Measurements from ENCODE around the gene ATP1A3.

ATP1A3 gene

DNA sequence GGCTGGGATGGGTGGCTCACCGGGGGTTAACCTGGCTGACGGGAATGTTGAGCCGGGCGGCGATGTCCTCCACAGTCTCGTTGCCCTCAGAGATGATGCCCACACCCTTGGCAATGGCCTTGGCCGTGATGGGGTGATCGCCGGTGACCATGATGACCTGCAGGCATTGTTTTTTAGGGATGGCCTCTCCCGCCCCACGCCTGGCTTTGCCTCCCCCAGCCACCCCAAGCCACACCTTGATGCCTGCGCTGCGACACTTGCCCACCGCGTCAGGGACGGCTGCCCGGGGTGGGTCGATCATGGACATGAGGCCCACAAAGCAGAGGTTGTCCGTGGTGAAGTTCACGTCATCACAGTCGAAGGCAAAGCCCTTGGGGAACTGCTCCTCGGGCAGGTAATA is 16.1 kb downstream of the ATP1A3 start:
- Histone ChIP-seq H3K27ac (ENCODE audit: low read length) (no peak overlapping the region), H3K9me3 (ENCODE audit: control insufficient read depth, low read depth, low read length) (no peaks in the 10 kb centered on the region), H3K27me3 (ENCODE audit: control insufficient read depth, insufficient read depth, low read length) (no peaks in the 10 kb centered on the region), H3K4me1 (ENCODE audit: control insufficient read depth, low read depth, low read length) (no peaks in the 10 kb centered on the region), H3K9ac (ENCODE audit: low read length) (no peak overlapping the region), H3K4me3 (ENCODE audit: low read length) (no peak overlapping the region), H3K36me3 (ENCODE audit: control insufficient read depth, low read depth, low read length) (peaks cover 13% of the 10 kb centered on the region)

DNA sequence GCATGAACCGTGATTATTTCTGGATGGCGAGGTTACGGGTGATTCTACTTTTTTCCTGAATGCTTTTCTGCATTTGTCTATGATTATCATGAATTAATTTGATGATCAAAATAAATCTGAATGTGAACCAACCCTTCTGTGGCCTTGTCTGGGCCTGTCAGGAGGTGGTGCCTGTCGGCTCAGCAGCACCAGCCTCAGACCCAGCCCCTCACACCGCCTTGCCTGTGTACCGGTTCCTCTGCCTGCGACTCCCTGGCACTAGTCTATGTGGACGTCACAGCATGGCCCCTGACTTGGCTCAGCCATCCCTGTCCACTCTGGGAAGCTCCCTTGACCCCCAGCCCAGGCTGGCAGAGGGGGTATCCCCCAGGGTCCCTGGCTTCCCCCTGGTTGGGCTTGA is 19.4 kb downstream of the ATP1A3 start:
- no peak overlapping the region for H3K9ac ChIP-seq (ENCODE audit: low read length)
- no peak overlapping the region for H3K27ac ChIP-seq (ENCODE audit: low read length)
- H3K36me3 ChIP-seq (ENCODE audit: control insufficient read depth, low read depth, low read length), result peaks cover 7% of the 10 kb centered on the region
- H3K9me3 ChIP-seq (ENCODE audit: control insufficient read depth, low read depth, low read length), result no peaks in the 10 kb centered on the region
- H3K4me1 ChIP-seq (ENCODE audit: control insufficient read depth, low read depth, low read length), result no peaks in the 10 kb centered on the region
- no peaks in the 10 kb centered on the region for H3K27me3 ChIP-seq (ENCODE audit: control insufficient read depth, insufficient read depth, low read length)
- no peak overlapping the region for H3K4me3 ChIP-seq (ENCODE audit: low read length)

DNA sequence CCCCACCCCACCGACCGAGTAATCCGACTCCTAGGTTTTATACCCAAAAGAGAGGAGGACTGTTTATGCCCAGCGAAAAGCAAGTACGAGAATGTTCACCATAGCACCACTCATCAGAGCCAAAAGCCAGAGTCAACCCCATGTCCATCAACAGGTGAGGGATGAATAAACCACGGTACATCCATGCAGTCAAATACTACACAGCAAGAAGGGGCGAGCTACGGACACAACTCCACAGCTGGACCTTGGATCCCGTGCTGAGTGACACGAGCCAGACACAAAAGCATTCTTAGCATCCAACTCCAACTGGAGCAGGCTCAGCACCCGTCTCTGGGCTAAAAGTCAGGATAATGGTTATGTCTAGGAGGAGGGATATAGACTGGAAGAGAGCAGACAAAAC is 22.7 kb downstream of the ATP1A3 start:
- no peak overlapping the region for H3K9ac ChIP-seq (ENCODE audit: low read length)
- H3K27ac ChIP-seq (ENCODE audit: low read length), result no peak overlapping the region
- H3K27me3 ChIP-seq (ENCODE audit: control insufficient read depth, insufficient read depth, low read length), result no peaks in the 10 kb centered on the region
- H3K4me1 ChIP-seq (ENCODE audit: control insufficient read depth, low read depth, low read length), result no peaks in the 10 kb centered on the region
- no peak overlapping the region for H3K4me3 ChIP-seq (ENCODE audit: low read length)
- H3K36me3 ChIP-seq (ENCODE audit: control insufficient read depth, low read depth, low read length), result peaks cover 7% of the 10 kb centered on the region
- H3K9me3 ChIP-seq (ENCODE audit: control insufficient read depth, low read depth, low read length), result no peaks in the 10 kb centered on the region

DNA sequence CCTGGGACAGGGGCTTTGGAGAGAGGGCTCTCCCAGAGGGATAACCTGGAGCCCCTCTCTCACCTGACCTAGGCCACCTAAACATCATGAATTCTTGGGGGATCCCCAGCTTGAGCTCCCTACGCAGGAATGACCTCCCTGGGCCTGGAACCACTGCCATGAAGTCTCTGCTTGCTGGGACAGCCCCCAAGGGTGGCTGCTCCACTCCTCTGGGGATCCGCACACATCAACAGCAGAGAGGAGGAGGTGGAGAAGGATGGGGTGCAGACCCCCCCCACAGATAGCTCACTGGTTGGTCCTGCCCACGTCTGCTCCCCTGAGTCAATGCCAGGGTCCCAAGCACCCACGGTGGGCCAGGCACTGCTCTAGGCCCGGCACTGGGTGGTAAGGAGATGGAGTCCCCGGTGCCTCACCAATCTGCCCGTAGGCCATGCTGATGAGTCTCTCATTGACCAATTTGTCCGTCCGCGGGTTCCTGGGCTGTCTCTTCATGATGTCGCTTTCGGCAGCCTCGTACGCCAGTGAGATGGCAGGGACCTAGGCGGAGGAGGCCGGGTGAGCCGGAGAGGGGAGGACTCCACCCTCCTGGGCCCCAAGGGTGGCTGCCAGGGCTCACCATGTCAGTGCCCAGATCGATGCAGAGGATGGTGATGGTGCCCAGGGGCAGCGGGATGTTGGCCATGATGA is 24.1 kb downstream of the ATP1A3 start:
- H3K27me3 ChIP-seq (ENCODE audit: control insufficient read depth, insufficient read depth, low read length), result no peaks in the 10 kb centered on the region
- no peaks in the 10 kb centered on the region for H3K9me3 ChIP-seq (ENCODE audit: control insufficient read depth, low read depth, low read length)
- H3K4me1 ChIP-seq (ENCODE audit: control insufficient read depth, low read depth, low read length), result no peaks in the 10 kb centered on the region
- H3K36me3 ChIP-seq (ENCODE audit: control insufficient read depth, low read depth, low read length), result peaks cover 4% of the 10 kb centered on the region
- H3K9ac ChIP-seq (ENCODE audit: low read length), result no peak overlapping the region
- H3K27ac ChIP-seq (ENCODE audit: low read length), result no peak overlapping the region
- H3K4me3 ChIP-seq (ENCODE audit: low read length), result no peak overlapping the region

DNA sequence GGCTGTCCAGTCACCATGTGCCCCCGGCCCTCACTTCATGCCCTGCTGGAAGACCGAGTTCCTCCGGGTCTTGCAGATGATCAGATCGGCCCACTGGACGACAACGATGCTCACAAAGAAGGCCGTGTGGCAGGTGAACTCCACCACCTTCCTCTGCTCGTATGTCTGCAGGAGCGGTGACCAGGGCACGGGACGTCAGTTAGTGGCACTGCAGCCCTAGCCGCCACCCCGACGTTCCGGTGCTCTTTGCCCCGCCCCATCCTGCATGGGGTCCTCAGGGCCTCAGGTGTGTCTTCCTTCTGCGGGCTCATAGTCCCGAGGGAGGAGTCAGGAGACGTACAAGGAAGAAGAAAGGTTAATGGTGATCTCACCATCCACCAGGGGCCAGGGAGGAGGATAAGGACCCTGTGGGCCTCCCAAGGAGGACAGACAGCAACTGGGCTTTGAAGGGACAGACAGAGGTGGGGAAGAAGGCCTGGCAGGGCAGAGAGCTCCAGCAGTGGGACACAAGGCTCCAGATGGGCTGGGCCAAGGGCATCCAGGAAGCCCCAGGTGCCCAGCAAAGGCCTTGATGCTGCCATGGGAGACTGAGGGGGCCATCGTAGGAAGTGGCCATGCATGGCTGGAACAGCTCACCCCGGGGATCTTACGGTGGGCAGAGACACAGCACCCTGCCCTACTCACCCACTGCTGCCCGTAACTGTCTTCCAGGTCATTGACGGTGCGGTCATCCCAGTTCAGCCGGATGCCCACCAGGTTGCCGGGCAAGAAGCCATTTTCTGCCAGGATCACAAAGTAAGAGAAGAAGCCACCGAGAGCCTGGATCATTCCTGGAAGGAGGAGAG is 25.1 kb downstream of the ATP1A3 start:
- peaks cover 4% of the 10 kb centered on the region for H3K36me3 ChIP-seq (ENCODE audit: control insufficient read depth, low read depth, low read length)
- no peaks in the 10 kb centered on the region for H3K4me1 ChIP-seq (ENCODE audit: control insufficient read depth, low read depth, low read length)
- H3K4me3 ChIP-seq (ENCODE audit: low read length), result no peak overlapping the region
- H3K27ac ChIP-seq (ENCODE audit: low read length), result no peak overlapping the region
- no peaks in the 10 kb centered on the region for H3K27me3 ChIP-seq (ENCODE audit: control insufficient read depth, insufficient read depth, low read length)
- no peaks in the 10 kb centered on the region for H3K9me3 ChIP-seq (ENCODE audit: control insufficient read depth, low read depth, low read length)
- no peak overlapping the region for H3K9ac ChIP-seq (ENCODE audit: low read length)

DNA sequence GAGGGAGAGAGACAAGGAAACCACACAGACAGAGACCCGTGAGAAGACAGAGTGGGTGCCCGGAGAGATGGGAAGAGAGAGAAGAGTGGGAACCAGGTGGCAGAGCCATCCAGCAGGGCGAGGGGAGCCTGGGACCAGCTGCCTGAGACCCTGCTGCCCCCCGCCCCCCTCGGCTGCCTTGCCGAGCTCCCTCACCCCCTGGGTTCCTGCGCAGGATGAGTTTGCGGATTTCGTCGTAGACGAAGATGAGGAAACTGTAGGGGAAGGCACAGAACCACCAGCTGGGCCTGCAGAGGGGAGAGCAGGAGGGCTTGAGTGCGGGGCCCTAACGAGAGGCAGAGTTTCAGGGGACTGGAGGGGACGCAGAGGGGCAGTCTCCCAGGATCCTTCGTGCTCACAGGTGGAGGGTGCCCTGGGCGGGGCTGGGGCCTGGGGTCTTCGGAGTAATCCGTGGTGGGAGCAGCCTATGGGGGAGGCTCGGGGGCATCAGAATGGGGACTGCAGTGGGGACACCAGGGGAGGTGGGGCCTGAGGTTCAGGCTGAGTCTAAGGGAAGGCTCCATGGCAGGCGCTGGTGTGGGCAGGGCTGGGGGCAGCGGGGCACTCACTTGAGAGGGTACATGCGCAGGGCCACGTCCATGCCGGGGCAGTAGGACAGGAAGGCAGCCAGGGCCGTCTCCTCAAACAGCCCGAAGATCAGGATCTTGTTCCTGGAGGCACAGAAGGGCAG is 26.8 kb downstream of the ATP1A3 start:
- no peak overlapping the region for H3K27ac ChIP-seq (ENCODE audit: low read length)
- no peak overlapping the region for H3K9ac ChIP-seq (ENCODE audit: low read length)
- H3K9me3 ChIP-seq (ENCODE audit: control insufficient read depth, low read depth, low read length), result no peaks in the 10 kb centered on the region
- H3K27me3 ChIP-seq (ENCODE audit: control insufficient read depth, insufficient read depth, low read length), result no peaks in the 10 kb centered on the region
- no peaks in the 10 kb centered on the region for H3K4me1 ChIP-seq (ENCODE audit: control insufficient read depth, low read depth, low read length)
- no peaks in the 10 kb centered on the region for H3K36me3 ChIP-seq (ENCODE audit: control insufficient read depth, low read depth, low read length)
- no peak overlapping the region for H3K4me3 ChIP-seq (ENCODE audit: low read length)

DNA sequence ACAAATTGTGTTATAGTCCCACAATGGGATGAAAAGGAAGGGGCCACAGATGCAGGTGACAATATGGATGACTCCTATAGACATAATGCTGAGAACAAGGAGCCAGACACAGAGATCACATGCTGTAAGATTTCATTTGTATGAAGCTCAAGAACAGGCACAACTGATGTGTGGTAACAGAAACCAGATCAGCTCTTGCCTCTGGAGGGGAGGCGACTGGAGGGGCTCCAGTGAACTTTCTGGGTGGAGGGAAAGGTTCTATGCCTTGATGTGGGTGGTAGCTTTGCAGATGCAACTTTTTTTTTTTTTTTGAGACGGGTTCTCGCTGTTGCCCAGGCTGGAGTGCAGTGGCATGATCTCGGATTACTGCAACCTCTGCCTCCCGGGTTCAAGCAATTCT is 28.9 kb downstream of the ATP1A3 start:
- no peak overlapping the region for H3K4me3 ChIP-seq (ENCODE audit: low read length)
- H3K36me3 ChIP-seq (ENCODE audit: control insufficient read depth, low read depth, low read length), result no peaks in the 10 kb centered on the region
- no peaks in the 10 kb centered on the region for H3K9me3 ChIP-seq (ENCODE audit: control insufficient read depth, low read depth, low read length)
- H3K4me1 ChIP-seq (ENCODE audit: control insufficient read depth, low read depth, low read length), result no peaks in the 10 kb centered on the region
- H3K27ac ChIP-seq (ENCODE audit: low read length), result no peak overlapping the region
- no peaks in the 10 kb centered on the region for H3K27me3 ChIP-seq (ENCODE audit: control insufficient read depth, insufficient read depth, low read length)
- H3K9ac ChIP-seq (ENCODE audit: low read length), result no peak overlapping the region

DNA sequence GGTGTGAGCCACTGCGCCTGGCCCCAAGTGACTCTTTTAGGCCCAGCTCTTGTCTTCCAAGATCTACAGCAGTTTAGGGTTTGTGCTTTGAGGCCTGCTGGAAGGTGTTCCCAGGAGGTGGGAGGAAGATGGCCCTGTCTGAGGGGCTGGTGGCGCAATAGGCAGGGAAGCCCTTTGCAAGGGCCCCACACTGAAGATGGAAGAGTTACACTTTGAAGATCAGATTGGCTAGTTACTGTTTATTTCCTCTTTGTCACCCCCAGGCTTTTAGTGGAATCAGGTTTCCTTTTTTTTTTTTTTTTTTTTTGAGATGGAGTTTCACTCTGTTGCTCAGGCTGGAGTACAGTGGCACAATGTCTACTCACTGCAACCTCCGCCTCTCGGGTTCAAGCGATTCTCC is 33.1 kb downstream of the ATP1A3 start:
- Histone ChIP-seq H3K9me3 (ENCODE audit: control insufficient read depth, low read depth, low read length) (no peaks in the 10 kb centered on the region), H3K4me1 (ENCODE audit: control insufficient read depth, low read depth, low read length) (peaks cover 6% of the 10 kb centered on the region), H3K9ac (ENCODE audit: low read length) (no peak overlapping the region), H3K4me3 (ENCODE audit: low read length) (no peak overlapping the region), H3K36me3 (ENCODE audit: control insufficient read depth, low read depth, low read length) (no peaks in the 10 kb centered on the region), H3K27ac (ENCODE audit: low read length) (no peak overlapping the region), H3K27me3 (ENCODE audit: control insufficient read depth, insufficient read depth, low read length) (no peaks in the 10 kb centered on the region)

DNA sequence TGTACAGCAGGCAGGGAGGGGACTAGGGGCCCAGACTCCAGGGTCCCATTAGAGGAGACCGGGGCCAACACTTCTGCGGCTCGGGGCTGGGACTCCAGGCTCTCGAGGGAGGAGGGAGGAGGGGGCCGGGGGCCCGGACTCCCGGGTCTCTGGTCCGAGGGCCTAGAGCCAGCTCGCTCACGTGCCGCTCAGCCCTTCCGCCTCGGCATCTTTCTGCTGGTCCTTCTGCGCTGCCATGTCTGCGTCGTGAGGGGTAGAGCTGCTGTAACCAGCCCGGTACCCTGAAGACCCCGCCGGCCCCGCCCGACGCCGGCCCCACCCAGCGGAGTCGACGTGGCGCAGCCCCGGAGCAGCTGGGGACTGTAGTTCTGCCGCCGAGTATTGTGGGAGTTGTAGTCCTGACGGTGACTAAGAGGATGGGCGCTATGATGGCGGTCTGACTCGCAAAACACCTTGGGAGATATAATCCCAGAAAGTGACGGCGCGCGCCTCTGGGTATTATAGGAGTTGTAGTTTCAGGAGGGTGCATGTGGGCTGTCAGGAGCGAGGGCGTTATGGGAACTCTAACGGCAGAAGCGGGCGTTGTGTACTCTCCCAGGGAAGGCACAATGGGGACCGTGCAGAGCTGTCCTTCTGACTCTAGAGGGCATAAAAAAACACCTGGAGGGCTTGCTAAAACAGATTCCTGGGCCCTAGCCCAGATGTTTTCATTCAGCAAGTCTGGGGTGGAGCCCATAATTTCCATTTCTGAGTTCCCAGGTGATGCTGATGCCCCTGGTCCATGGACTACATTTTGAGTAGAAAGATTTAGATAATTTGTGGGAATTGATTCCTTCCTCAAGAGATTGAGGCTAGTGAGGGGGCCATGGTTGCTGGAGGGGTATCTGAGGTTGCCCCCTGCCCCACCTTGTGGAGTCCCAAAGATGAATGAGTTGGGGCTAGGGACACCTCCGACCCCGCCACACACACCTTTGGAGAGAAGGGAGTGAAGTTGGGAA is 34.7 kb downstream of the ATP1A3 start, which contains the start of gene RABAC1:
Gene RABAC1, minus strand, starts transcription at position 266 of the 998 bp plus-strand sequence. Its CDS starts 29 bp downstream, at position 237.
- peak within 1 kb of the TSS; percentile 77 for H3K4me3 ChIP-seq (ENCODE audit: low read length)
- no peaks in the 10 kb centered on the region for H3K9me3 ChIP-seq (ENCODE audit: control insufficient read depth, low read depth, low read length)
- H3K9ac ChIP-seq (ENCODE audit: low read length), result peak within 1 kb of the TSS; percentile 21
- no peaks in the 10 kb centered on the region for H3K36me3 ChIP-seq (ENCODE audit: control insufficient read depth, low read depth, low read length)
- H3K27ac ChIP-seq (ENCODE audit: low read length), result no peak within 1 kb of the TSS
- H3K27me3 ChIP-seq (ENCODE audit: control insufficient read depth, insufficient read depth, low read length), result no peaks in the 10 kb centered on the region
- peaks cover 6% of the 10 kb centered on the region for H3K4me1 ChIP-seq (ENCODE audit: control insufficient read depth, low read depth, low read length)

DNA sequence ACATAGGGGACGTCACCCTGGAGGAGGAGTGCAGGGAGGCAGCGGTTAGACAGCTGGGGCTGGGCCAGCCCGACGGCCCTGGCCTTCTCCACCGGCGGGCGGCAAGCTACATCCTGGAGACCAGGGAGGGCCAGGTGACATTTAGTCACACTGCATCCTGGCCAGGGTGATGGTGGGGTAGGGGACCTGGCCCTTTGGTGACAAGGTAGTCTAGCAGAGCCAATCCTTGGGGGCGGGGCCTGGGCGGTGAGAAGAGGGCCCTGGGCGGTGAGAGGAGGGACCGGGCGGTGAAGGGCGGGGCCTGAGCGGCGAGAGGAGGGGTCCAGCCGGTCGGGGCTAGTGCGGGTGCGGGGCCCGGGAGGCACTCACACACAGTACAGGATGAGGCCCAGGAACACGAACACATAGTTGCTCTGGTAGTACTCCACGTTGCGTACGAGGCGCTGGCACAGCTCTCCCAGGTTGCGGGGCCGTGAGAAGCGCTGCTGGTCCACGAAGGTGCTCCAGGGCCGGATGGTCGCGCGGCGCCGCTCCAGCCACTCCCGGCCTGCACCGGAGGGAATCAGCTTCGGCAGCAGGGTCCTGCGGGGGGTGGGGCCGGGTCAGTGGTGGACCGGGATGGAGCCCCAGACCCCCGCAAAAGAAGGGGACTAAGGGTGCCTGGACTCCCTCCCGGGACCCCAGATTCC is 35.5 kb downstream of the ATP1A3 start:
- Histone ChIP-seq H3K4me3 (ENCODE audit: low read length) (peak overlapping the region; percentile 77), H3K36me3 (ENCODE audit: control insufficient read depth, low read depth, low read length) (no peaks in the 10 kb centered on the region), H3K9me3 (ENCODE audit: control insufficient read depth, low read depth, low read length) (no peaks in the 10 kb centered on the region), H3K27me3 (ENCODE audit: control insufficient read depth, insufficient read depth, low read length) (no peaks in the 10 kb centered on the region), H3K4me1 (ENCODE audit: control insufficient read depth, low read depth, low read length) (peaks cover 6% of the 10 kb centered on the region), H3K27ac (ENCODE audit: low read length) (no peak overlapping the region), H3K9ac (ENCODE audit: low read length) (peak overlapping the region; percentile 21)

Data from iPS-18a (cell line).